ENCODE measurements around the gene DLGAP4. TPM values are rescaled to one million over a fixed set of nuclear protein-coding genes. Genes with fewer than 3 reads are reported as not detected.

The DLGAP4 gene
- total RNA-seq, 2 experiments from 2014 or later = 11.5 to 13.1 TPM

- CTCF ChIA-PET = interaction anchor here (1.4 kb wide), 1 partner anchor 80 kb away, joined by 3 read pairs; no protein-coding TSS in a partner anchor
- no peak overlapping the region for H3K27ac Mint-ChIP-seq
These were observed 171.3 kb downstream of the DLGAP4 start for GRCh38 chr20:36477475-36477874.

GRCh38 chr20:36478137-36478905, 172.2 kb downstream of the DLGAP4 start:
- ATAC-seq (no peak), DNase-seq (no peak)
- Mint-ChIP-seq H3K27me3 (no peaks in the 10 kb centered on the region), H3K27ac (no peak overlapping the region), H3K4me3 (no peak overlapping the region), H3K9me3 (no peaks in the 10 kb centered on the region), H3K4me1 (ENCODE audit: low read depth) (peaks cover 17% of the 10 kb centered on the region), H3K36me3 (ENCODE audit: low read depth) (no peaks in the 10 kb centered on the region)
- no peak for TF ChIP-seq CTCF (IDR thresholded peaks at IDR 0.05)
- intact Hi-C loops (cut with micrococcal nuclease) = no loop called here
- POLR2A ChIA-PET = interaction anchor here (1.0 to 1.3 kb wide), 2 partner anchors 11 to 12 kb away, joined by 3 read pairs; no protein-coding TSS in a partner anchor
- CTCF ChIA-PET = interaction anchor here (1.4 kb wide), 1 partner anchor 79 kb away, joined by 3 read pairs; no protein-coding TSS in a partner anchor

More at GRCh38 chr20:36477475-36477874, 171.3 kb downstream of the DLGAP4 start:
- no peaks in the 10 kb centered on the region for H3K9me3 Mint-ChIP-seq
- no peak for TF ChIP-seq CTCF (IDR thresholded peaks at IDR 0.05)
- H3K4me1 Mint-ChIP-seq (ENCODE audit: low read depth) = peaks cover 24% of the 10 kb centered on the region
- POLR2A ChIA-PET = interaction anchor here (0.6 to 1.3 kb wide), 4 partner anchors 10 to 118 kb away, joined by 3 to 5 read pairs (median 3); no protein-coding TSS in a partner anchor
- H3K36me3 Mint-ChIP-seq (ENCODE audit: low read depth) = no peaks in the 10 kb centered on the region
- DNase-seq = no peak
- H3K4me3 Mint-ChIP-seq = no peak overlapping the region
- no peaks in the 10 kb centered on the region for H3K27me3 Mint-ChIP-seq
- no peak for ATAC-seq
- intact Hi-C loops (cut with micrococcal nuclease) = no loop called here

GRCh38 chr20:36479938-36480337, 173.8 kb downstream of the DLGAP4 start:
- Mint-ChIP-seq H3K36me3 (ENCODE audit: low read depth) (no peaks in the 10 kb centered on the region), H3K9me3 (no peaks in the 10 kb centered on the region), H3K4me3 (no peak overlapping the region), H3K4me1 (ENCODE audit: low read depth) (peaks cover 14% of the 10 kb centered on the region), H3K27ac (no peak overlapping the region), H3K27me3 (no peaks in the 10 kb centered on the region)
- TF ChIP-seq CTCF (IDR thresholded peaks at IDR 0.05) = no peak
- ChIA-PET POLR2A (interaction anchor here (1.0 to 1.5 kb wide), 2 partner anchors 15 to 24 kb away, joined by 3 to 4 read pairs; no protein-coding TSS in a partner anchor), CTCF (interaction anchor here (1.1 kb wide), 1 partner anchor 57 kb away, joined by 3 read pairs; no protein-coding TSS in a partner anchor)
- ATAC-seq (no peak), DNase-seq (no peak)
- intact Hi-C loops (cut with micrococcal nuclease) = no loop called here

DNA sequence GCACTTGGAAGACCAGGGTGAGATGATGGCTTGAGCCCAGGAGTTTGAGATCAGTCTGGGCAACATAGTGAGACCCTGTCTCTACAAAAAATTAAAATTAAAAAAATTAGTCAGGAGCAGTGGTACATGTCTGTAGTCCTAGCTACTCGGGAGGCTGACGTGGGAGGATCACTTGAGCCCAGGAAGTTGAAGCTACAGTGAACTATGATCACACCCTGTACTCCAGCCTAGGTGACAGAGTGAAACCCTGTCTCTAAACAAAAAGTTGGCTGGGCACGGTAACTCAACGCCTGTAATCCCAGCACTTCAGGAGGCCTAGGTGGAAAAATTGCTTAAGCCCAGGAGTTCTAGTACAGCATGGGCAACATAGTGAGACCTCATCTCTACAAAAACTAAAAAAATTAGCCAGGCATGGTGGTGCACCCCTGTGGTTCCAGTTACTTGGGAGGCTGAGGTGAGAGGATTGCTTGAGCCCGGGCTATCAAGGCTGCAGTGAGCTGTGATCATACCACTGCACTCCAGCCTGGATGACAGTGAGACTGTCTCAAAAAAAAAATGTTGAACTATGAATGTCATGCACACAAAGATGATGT, 174.4 kb downstream of the DLGAP4 start:
- ChIA-PET CTCF (interaction anchor here (1.1 kb wide), 1 partner anchor 56 kb away, joined by 3 read pairs; no protein-coding TSS in a partner anchor), POLR2A (interaction anchor here (1.0 to 1.5 kb wide), 2 partner anchors 16 to 24 kb away, joined by 3 to 4 read pairs; no protein-coding TSS in a partner anchor)
- intact Hi-C loops (cut with micrococcal nuclease) = no loop called here
- peaks cover 14% of the 10 kb centered on the region for H3K4me1 Mint-ChIP-seq (ENCODE audit: low read depth)
- DNase-seq (no peak), ATAC-seq (no peak)
- no peak overlapping the region for H3K4me3 Mint-ChIP-seq
- no peaks in the 10 kb centered on the region for H3K36me3 Mint-ChIP-seq (ENCODE audit: low read depth)
- TF ChIP-seq CTCF (IDR thresholded peaks at IDR 0.05) = no peak
- H3K27ac Mint-ChIP-seq = no peak overlapping the region
- H3K27me3 Mint-ChIP-seq = no peaks in the 10 kb centered on the region
- H3K9me3 Mint-ChIP-seq = no peaks in the 10 kb centered on the region
